NCI-H2029 (cell line): Measurements from ENCODE around the gene GLCE.
"Not testable (repeated sequence)": the region's sequence is repeated elsewhere in the genome, so short reads cannot be mapped to it uniquely, and the experiment has no call there.

Source experiments
- DNase-seq: peaks from one replicate; lab custom pipeline; 2025; lab: John Stamatoyannopoulos, UW

The GLCE gene

GRCh38 chr15:69275074-69275670 is 114.7 kb downstream of the GLCE start:
- no peak for DNase-seq

GRCh38 chr15:69275933-69276560 is 115.6 kb downstream of the GLCE start:
- DNase-seq = no peak

- DNase-seq = no peak
Measured at GRCh38 chr15:69277316-69277715, 116.9 kb downstream of the GLCE start.

- DNase-seq = no peak
Measured at GRCh38 chr15:69279636-69280035, 119.2 kb downstream of the GLCE start.

- no peak for DNase-seq
Measured at GRCh38 chr15:69280783-69281182, 120.3 kb downstream of the GLCE start.

GRCh38 chr15:69282104-69282743 is 121.8 kb downstream of the GLCE start:
- DNase-seq = no peak

GRCh38 chr15:69285834-69286233 is 125.4 kb downstream of the GLCE start:
- no peak for DNase-seq

- DNase-seq = no peak
Measured at GRCh38 chr15:69288011-69288410, 127.6 kb downstream of the GLCE start.

- DNase-seq = no peak
Measured at GRCh38 chr15:69288531-69289341, 128.3 kb downstream of the GLCE start.

GRCh38 chr15:69289342-69290146 is 129.1 kb downstream of the GLCE start:
- no peak for DNase-seq

- DNase-seq = no peak
Measured at GRCh38 chr15:69290346-69291164, 130.1 kb downstream of the GLCE start.

GRCh38 chr15:69291651-69292050 is 131.2 kb downstream of the GLCE start:
- not testable (repeated sequence) for DNase-seq

GRCh38 chr15:69292826-69293420 is 132.5 kb downstream of the GLCE start:
- DNase-seq = no peak

GRCh38 chr15:69293741-69294615 is 133.5 kb downstream of the GLCE start:
- no peak for DNase-seq

- no peak for DNase-seq
Measured at GRCh38 chr15:69296606-69297005, 136.2 kb downstream of the GLCE start.

- no peak for DNase-seq
Measured at GRCh38 chr15:69297642-69298353, 137.4 kb downstream of the GLCE start.

- DNase-seq = no peak
Measured at GRCh38 chr15:69298354-69298696, 137.9 kb downstream of the GLCE start.

GRCh38 chr15:69298697-69299441 is 138.4 kb downstream of the GLCE start, which contains the start of gene PAQR5:
PAQR5 (plus strand) TSS chr15:69298912; CDS start chr15:69360081, 61,169 bp downstream.
- no peak for DNase-seq
